MCF 10A (cell line): ENCODE measurements around the gene SLAMF1. TPM values are rescaled to one million over a fixed set of nuclear protein-coding genes. Genes with fewer than 3 reads are reported as not detected.

Experiments
- BruUV-seq: library from RNA; stranded (reverse); fragments of 400-500 nt; replicated peaks from 2 replicates; lab custom pipeline; 2021; lab: Mats Ljungman, UMichigan
- CTCF ChIA-PET: fragments of 300-600 bp; sonication (Branson Sonifier 250); formaldehyde crosslinking; extraction: SDS; loops from one replicate; lab custom pipeline; 2021; ENCODE audit warnings: antibody characterized with exemption, inconsistent platforms; lab: Yijun Ruan, JAX
- POLR2A ChIA-PET: fragments of 300-600, 350-650 bp; sonication (Branson Sonifier 250); formaldehyde crosslinking; extraction: SDS; loops from one replicate; lab custom pipeline; 2020; ENCODE audit warnings: antibody characterized with exemption, inconsistent platforms; lab: Yijun Ruan, JAX
- DNase-seq: peaks from one replicate; pipeline ENCODE4 v3.0.0-alpha.2; 2018; ENCODE audit not compliant: unreplicated experiment
- H3K27ac Mint-ChIP-seq: one replicate; pipeline ENCODE4 v1.8.0; 2022; ENCODE audit warnings: mild to moderate bottlenecking, low read depth, mixed read lengths; ENCODE audit not compliant: unreplicated experiment
- H3K27me3 Mint-ChIP-seq: one replicate; pipeline ENCODE4 v1.8.0; 2022; ENCODE audit warnings: mixed read lengths; ENCODE audit not compliant: insufficient read depth, unreplicated experiment
- H3K36me3 Mint-ChIP-seq: one replicate; pipeline ENCODE4 v1.8.0; 2022; ENCODE audit warnings: mild to moderate bottlenecking, moderate library complexity, mixed read lengths; ENCODE audit not compliant: insufficient read depth, unreplicated experiment
- H3K4me1 Mint-ChIP-seq: one replicate; pipeline ENCODE4 v1.8.0; 2022; ENCODE audit warnings: mixed read lengths; ENCODE audit not compliant: insufficient read depth, unreplicated experiment
- H3K4me3 Mint-ChIP-seq: one replicate; pipeline ENCODE4 v1.8.0; 2022; ENCODE audit warnings: mild to moderate bottlenecking, moderate library complexity, mixed read lengths; ENCODE audit not compliant: unreplicated experiment
- H3K9me3 Mint-ChIP-seq: one replicate; pipeline ENCODE4 v1.8.0; 2022; ENCODE audit warnings: mixed read lengths; ENCODE audit not compliant: unreplicated experiment
- CTCF ChIP-seq: fragments of 200-600 bp; IDR thresholded peaks from one replicate; pipeline ENCODE4 v1.8.0; 2022; ENCODE audit warnings: antibody characterized with exemption, mild to moderate bottlenecking; ENCODE audit not compliant: unreplicated experiment
- intact Hi-C: fragments of 100-400 bp; cut with micrococcal nuclease; formaldehyde crosslinking; loops from 2 replicates; pipeline ENCODE4 v1.14.1; 2022
- total RNA-seq: library from RNA; stranded (reverse); gene quantifications from 2 replicates; pipeline ENCODE4 v1.2.3, GENCODE V29; 2022

SLAMF1 gene
- total RNA-seq, 1 experiment from 2014 or later = not detected

GRCh38 chr1:160671603-160672517 is 25.0 kb upstream of the SLAMF1 start:
- intact Hi-C loops = loop anchor here (10.0 kb wide), 1 partner anchor 247 kb away; no protein-coding TSS in a partner anchor
- Mint-ChIP-seq H3K27ac (no peak overlapping the region), H3K36me3 (no peaks in the 10 kb centered on the region), H3K4me1 (no peaks in the 10 kb centered on the region), H3K9me3 (peaks cover 17% of the 10 kb centered on the region), H3K27me3 (peaks cover 16% of the 10 kb centered on the region), H3K4me3 (no peak overlapping the region)
- no TSS peak for BruUV-seq
- no peak for TF ChIP-seq CTCF
- ChIA-PET CTCF (interaction anchor here (0.6 to 4.4 kb wide), 14 partner anchors 9 to 282 kb away, joined by 3 to 39 read pairs (median 4); no protein-coding TSS in a partner anchor), POLR2A (interaction anchor here (1.3 to 1.5 kb wide), 2 partner anchors 13 to 35 kb away, joined by 3 to 4 read pairs; no protein-coding TSS in a partner anchor)
- no peak for DNase-seq

DNA sequence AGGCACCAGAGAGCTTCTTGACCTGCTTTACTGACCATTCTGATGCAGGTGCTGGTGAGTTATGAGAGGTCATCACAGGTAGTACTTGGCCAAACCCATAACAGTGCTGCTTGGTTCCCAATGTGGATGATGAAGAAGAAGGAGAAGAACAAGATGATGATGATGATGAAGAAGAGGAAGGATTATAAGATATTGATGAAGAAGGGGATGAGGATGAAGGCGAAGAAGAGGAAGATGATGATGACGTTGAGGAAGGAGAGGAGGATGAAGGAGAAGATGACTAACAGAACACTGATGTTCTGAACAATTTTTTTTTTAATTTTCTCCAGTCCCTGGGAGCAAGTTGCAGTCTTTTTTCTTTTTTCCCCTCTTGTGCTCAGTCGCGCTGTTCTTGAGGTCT is 23.9 kb upstream of the SLAMF1 start:
- ChIA-PET POLR2A (no interaction called here), CTCF (interaction anchor here (0.5 to 3.0 kb wide), 3 partner anchors 45 to 555 kb away, joined by 3 to 12 read pairs (median 3); no protein-coding TSS in a partner anchor)
- H3K4me1 Mint-ChIP-seq = no peaks in the 10 kb centered on the region
- peaks cover 17% of the 10 kb centered on the region for H3K9me3 Mint-ChIP-seq
- H3K36me3 Mint-ChIP-seq = no peaks in the 10 kb centered on the region
- intact Hi-C loops = loop anchor here (10.0 kb wide), 1 partner anchor 246 kb away; no protein-coding TSS in a partner anchor
- DNase-seq = no peak
- BruUV-seq = no TSS peak
- no peak overlapping the region for H3K4me3 Mint-ChIP-seq
- H3K27me3 Mint-ChIP-seq = peaks cover 15% of the 10 kb centered on the region
- no peak for TF ChIP-seq CTCF
- no peak overlapping the region for H3K27ac Mint-ChIP-seq

DNA sequence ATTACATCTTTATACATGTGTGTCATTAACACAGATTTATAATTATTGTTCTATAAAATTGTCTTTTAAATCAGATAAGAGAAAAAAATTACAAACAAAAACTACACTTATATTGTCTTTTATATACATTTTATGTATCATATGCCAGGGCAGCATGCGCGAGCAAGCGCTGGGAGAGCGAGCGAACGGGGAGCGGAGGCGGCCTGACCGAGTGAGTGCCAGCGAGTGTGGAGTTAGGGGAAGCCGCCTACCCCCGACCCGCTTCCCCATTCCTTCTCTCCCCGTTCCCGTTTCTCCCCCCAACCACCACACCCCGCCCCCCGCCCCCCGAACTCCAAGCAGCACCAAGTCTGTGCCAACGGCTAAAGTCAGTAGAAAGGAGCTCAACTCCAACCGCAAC is 23.0 kb upstream of the SLAMF1 start:
- no peak for TF ChIP-seq CTCF
- CTCF ChIA-PET = no interaction called here
- POLR2A ChIA-PET = interaction anchor here (0.7 kb wide), 1 partner anchor 309 kb away, joined by 5 read pairs; no protein-coding TSS in a partner anchor
- H3K4me1 Mint-ChIP-seq = no peaks in the 10 kb centered on the region
- DNase-seq = no peak
- H3K9me3 Mint-ChIP-seq = peaks cover 17% of the 10 kb centered on the region
- H3K4me3 Mint-ChIP-seq = no peak overlapping the region
- H3K36me3 Mint-ChIP-seq = no peaks in the 10 kb centered on the region
- peaks cover 15% of the 10 kb centered on the region for H3K27me3 Mint-ChIP-seq
- intact Hi-C loops = loop anchor here (10.0 kb wide), 1 partner anchor 245 kb away; no protein-coding TSS in a partner anchor
- no TSS peak for BruUV-seq
- no peak overlapping the region for H3K27ac Mint-ChIP-seq

- peaks cover 15% of the 10 kb centered on the region for H3K27me3 Mint-ChIP-seq
- TF ChIP-seq CTCF = no peak
- BruUV-seq = no TSS peak
- intact Hi-C loops = no loop called here
- H3K4me1 Mint-ChIP-seq = no peaks in the 10 kb centered on the region
- H3K36me3 Mint-ChIP-seq = no peaks in the 10 kb centered on the region
- POLR2A ChIA-PET = interaction anchor here (0.7 kb wide), 1 partner anchor 310 kb away, joined by 5 read pairs; no protein-coding TSS in a partner anchor
- H3K9me3 Mint-ChIP-seq = peaks cover 17% of the 10 kb centered on the region
- no peak for DNase-seq
- H3K27ac Mint-ChIP-seq = no peak overlapping the region
- H3K4me3 Mint-ChIP-seq = no peak overlapping the region
- CTCF ChIA-PET = no interaction called here
Measured at GRCh38 chr1:160669276-160669675, 22.4 kb upstream of the SLAMF1 start.
